GM23338 (cell line): ENCODE data around the gene HSP90AB1. TPM values are rescaled to one million over a fixed set of nuclear protein-coding genes. Genes with fewer than 3 reads are reported as not detected.

Experiments used
- ATAC-seq: fragments of 200-7000 bp; cut with Tn5 transposase; 3 replicates; pipeline ENCODE4 v1.9.1; 2020
- DNase-seq: peaks from one replicate; pipeline ENCODE4 v3.0.0-alpha.2; 2015; ENCODE audit warnings: low spot score
- H2AFZ ChIP-seq: fragments of 200-600 bp; sonication (generic); 2 replicates; pipeline ENCODE4 v1.8.0; 2016; ENCODE audit warnings: antibody characterized with exemption, mild to moderate bottlenecking, moderate library complexity
- H3F3A ChIP-seq: fragments of 200-600 bp; sonication (generic); replicated peaks from 2 replicates; pipeline ENCODE4 v1.8.0; 2017; ENCODE audit warnings: antibody characterized with exemption, mixed run types, low read depth
- H3K27ac ChIP-seq: fragments of 200-600 bp; sonication (generic); 2 replicates; pipeline ENCODE4 v1.6.1; 2016; ENCODE audit warnings: low read depth
- H3K27me3 ChIP-seq: fragments of 200-600 bp; sonication (generic); 2 replicates; pipeline ENCODE4 v1.8.0; 2016; ENCODE audit warnings: mild to moderate bottlenecking, mixed run types, moderate library complexity; ENCODE audit not compliant: insufficient read depth
- H3K36me3 ChIP-seq: fragments of 200-600 bp; sonication (generic); 2 replicates; pipeline ENCODE4 v1.8.0; 2016; ENCODE audit warnings: mild to moderate bottlenecking; ENCODE audit not compliant: insufficient read depth
- H3K4me1 ChIP-seq: fragments of 200-600 bp; sonication (generic); 2 replicates; pipeline ENCODE4 v1.8.0; 2016; ENCODE audit warnings: mild to moderate bottlenecking, moderate library complexity; ENCODE audit not compliant: insufficient read depth
- H3K4me2 ChIP-seq: fragments of 200-600 bp; sonication (generic); 2 replicates; pipeline ENCODE4 v1.7.1; 2017; ENCODE audit warnings: mixed run types
- H3K4me3 ChIP-seq: fragments of 200-600 bp; sonication (generic); 2 replicates; pipeline ENCODE4 v1.6.1; 2016; ENCODE audit warnings: mixed run types
- H3K79me2 ChIP-seq: fragments of 200-600 bp; sonication (generic); replicated peaks from 2 replicates; pipeline ENCODE4 v1.8.0; 2017; ENCODE audit warnings: mild to moderate bottlenecking; ENCODE audit not compliant: insufficient read depth
- H3K9me2 ChIP-seq: fragments of 200-600 bp; sonication (generic); 2 replicates; pipeline ENCODE4 v1.8.0; 2017; ENCODE audit not compliant: insufficient read depth
- H4K20me1 ChIP-seq: fragments of 200-600 bp; sonication (generic); replicated peaks from 2 replicates; pipeline ENCODE4 v1.8.0; 2017; ENCODE audit warnings: mild to moderate bottlenecking; ENCODE audit not compliant: insufficient read depth
- H3K27ac Mint-ChIP-seq: 2 replicates; pipeline ENCODE4 v1.8.0; 2020; ENCODE audit warnings: inconsistent platforms, mild to moderate bottlenecking, moderate library complexity, mixed read lengths
- H3K27me3 Mint-ChIP-seq: 3 replicates; pipeline ENCODE4 v1.8.0; 2022; ENCODE audit warnings: low read depth, mild to moderate bottlenecking, moderate library complexity, mixed read lengths, inconsistent platforms; ENCODE audit not compliant: insufficient read depth, poor library complexity
- H3K36me3 Mint-ChIP-seq: 3 replicates; pipeline ENCODE4 v1.8.0; 2021; ENCODE audit warnings: low read depth, mild to moderate bottlenecking, inconsistent platforms, moderate library complexity, mixed read lengths
- H3K4me1 Mint-ChIP-seq: 3 replicates; pipeline ENCODE4 v1.8.0; 2020; ENCODE audit warnings: mild to moderate bottlenecking, inconsistent platforms, mixed read lengths
- H3K4me3 Mint-ChIP-seq: 3 replicates; pipeline ENCODE4 v1.8.0; 2021; ENCODE audit warnings: moderate library complexity, mild to moderate bottlenecking, inconsistent platforms, mixed read lengths
- H3K9me3 Mint-ChIP-seq: 3 replicates; pipeline ENCODE4 v1.8.0; 2020; ENCODE audit warnings: moderate library complexity, mild to moderate bottlenecking, inconsistent platforms, mixed read lengths
- CREB1 ChIP-seq: fragments of 250-450 bp; sonication (Bioruptor Pico); IDR thresholded peaks from 2 replicates; pipeline ENCODE4 v1.5.0; 2020; ENCODE audit warnings: low read depth, mild to moderate bottlenecking, moderate library complexity
- ETS1 ChIP-seq: IDR thresholded peaks from 2 replicates; pipeline ENCODE4 v1.6.1; 2016; ENCODE audit warnings: antibody characterized with exemption
- EZH2 ChIP-seq: fragments of 200-600 bp; sonication (generic); IDR thresholded peaks from one replicate; pipeline ENCODE4 v1.8.0; 2017; ENCODE audit warnings: antibody characterized with exemption, mild to moderate bottlenecking, low read depth; ENCODE audit not compliant: unreplicated experiment
- JUNB ChIP-seq: IDR thresholded peaks from one replicate; pipeline ENCODE4 v1.6.1; 2016; ENCODE audit warnings: antibody characterized with exemption; ENCODE audit not compliant: unreplicated experiment
- NANOG ChIP-seq: IDR thresholded peaks from 2 replicates; pipeline ENCODE4 v1.6.1; 2016; ENCODE audit warnings: antibody characterized with exemption, borderline replicate concordance
- POLR2AphosphoS5 ChIP-seq: IDR thresholded peaks from 2 replicates; pipeline ENCODE4 v1.6.1; 2016; ENCODE audit warnings: antibody characterized with exemption, low read depth
- REST ChIP-seq: IDR thresholded peaks from one replicate; pipeline ENCODE4 v1.6.1; 2018; ENCODE audit warnings: antibody characterized with exemption; ENCODE audit not compliant: unreplicated experiment
- STAT1 ChIP-seq: IDR thresholded peaks from one replicate; pipeline ENCODE4 v1.6.1; 2016; ENCODE audit warnings: antibody characterized with exemption; ENCODE audit not compliant: unreplicated experiment
- ZNF331 ChIP-seq: fragments of 250-450 bp; sonication (Bioruptor Pico); IDR thresholded peaks from 2 replicates; pipeline ENCODE4 v1.5.0; 2020; ENCODE audit warnings: low read depth, mild to moderate bottlenecking, moderate library complexity
- polyA plus RNA-seq: library from polyadenylated mRNA; unstranded; fragments of >200 nt; fragmentation: Nextera tagmentation; extraction: Ambion mirVana; gene quantifications from 2 replicates; pipeline ENCODE4 v1.2.1, GENCODE V29; 2016
- total RNA-seq: library from RNA; depleted of rRNA; stranded (reverse); fragments of >200 nt; shearing (Covaris generic); gene quantifications from 2 replicates; pipeline ENCODE4 v1.2.3, GENCODE V29; 2014

The HSP90AB1 gene
- total and polyA plus RNA-seq, 2 experiments from 2014 or later = 1,425 to 2,361 TPM

- Histone ChIP-seq H3K27ac (peak overlapping the region; percentile 97), H3F3A (peaks cover 54% of the 10 kb centered on the region), H3K36me3 (peaks cover 33% of the 10 kb centered on the region), H3K79me2 (peaks cover 22% of the 10 kb centered on the region), H3K4me3 (peak overlapping the region; percentile 94), H2AFZ (no peak overlapping the region), H4K20me1 (peaks cover 23% of the 10 kb centered on the region), H3K9me2 (no peaks in the 10 kb centered on the region), H3K4me2 (peak overlapping the region; percentile 97), H3K4me1 (peaks cover 3% of the 10 kb centered on the region; the same call in 1 of the 2 replicates), H3K27me3 (no peaks in the 10 kb centered on the region)
- ATAC-seq = peak; percentile 2
- peaks cover 71% of the 10 kb centered on the region for H3K36me3 Mint-ChIP-seq
- H3K9me3 Mint-ChIP-seq = peaks cover 7% of the 10 kb centered on the region
- H3K4me1 Mint-ChIP-seq = peaks cover 49% of the 10 kb centered on the region
- TF ChIP-seq EZH2 (no peak), POLR2AphosphoS5 (no peak), ZNF331 (no peak), NANOG (no peak)
- peak; percentile 53 for DNase-seq
- H3K4me3 Mint-ChIP-seq = peak overlapping the region; percentile 96
- peaks cover 51% of the 10 kb centered on the region for H3K27me3 Mint-ChIP-seq
- H3K27ac Mint-ChIP-seq = peak overlapping the region; percentile 97
Measured at GRCh38 chr6:44255871-44256774, 9.2 kb downstream of the HSP90AB1 start.

DNA sequence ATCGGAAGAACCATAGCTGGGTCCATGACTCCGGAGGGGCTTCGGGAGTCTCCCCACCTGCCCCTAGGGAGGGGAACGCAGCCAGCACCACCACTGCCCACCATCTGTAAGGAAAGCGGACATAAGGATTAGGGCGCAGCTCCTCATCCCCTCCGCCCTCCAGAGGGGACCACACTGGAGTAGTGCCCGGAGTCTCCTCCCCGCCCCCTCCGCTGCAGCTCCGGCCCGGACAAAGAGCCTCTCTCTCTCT lies 9.8 kb downstream of the HSP90AB1 start:
- H3K27me3 Mint-ChIP-seq = peaks cover 48% of the 10 kb centered on the region
- H3K36me3 Mint-ChIP-seq = peaks cover 66% of the 10 kb centered on the region
- Histone ChIP-seq H3K36me3 (peaks cover 27% of the 10 kb centered on the region), H3K9me2 (no peaks in the 10 kb centered on the region), H3F3A (peaks cover 49% of the 10 kb centered on the region), H4K20me1 (peaks cover 17% of the 10 kb centered on the region), H3K4me1 (no peaks in the 10 kb centered on the region), H3K79me2 (peaks cover 16% of the 10 kb centered on the region), H3K27me3 (no peaks in the 10 kb centered on the region), H2AFZ (no peak overlapping the region), H3K27ac (peak overlapping the region; percentile 97), H3K4me3 (peak overlapping the region; percentile 94), H3K4me2 (peak overlapping the region; percentile 97)
- peak overlapping the region; percentile 96 for H3K4me3 Mint-ChIP-seq
- H3K4me1 Mint-ChIP-seq = peaks cover 47% of the 10 kb centered on the region
- peaks cover 7% of the 10 kb centered on the region for H3K9me3 Mint-ChIP-seq
- ATAC-seq (peak; percentile 45), DNase-seq (peak; percentile 81)
- H3K27ac Mint-ChIP-seq = peak overlapping the region; percentile 97
- TF ChIP-seq JUNB (no peak), POLR2AphosphoS5 (no peak)

DNA sequence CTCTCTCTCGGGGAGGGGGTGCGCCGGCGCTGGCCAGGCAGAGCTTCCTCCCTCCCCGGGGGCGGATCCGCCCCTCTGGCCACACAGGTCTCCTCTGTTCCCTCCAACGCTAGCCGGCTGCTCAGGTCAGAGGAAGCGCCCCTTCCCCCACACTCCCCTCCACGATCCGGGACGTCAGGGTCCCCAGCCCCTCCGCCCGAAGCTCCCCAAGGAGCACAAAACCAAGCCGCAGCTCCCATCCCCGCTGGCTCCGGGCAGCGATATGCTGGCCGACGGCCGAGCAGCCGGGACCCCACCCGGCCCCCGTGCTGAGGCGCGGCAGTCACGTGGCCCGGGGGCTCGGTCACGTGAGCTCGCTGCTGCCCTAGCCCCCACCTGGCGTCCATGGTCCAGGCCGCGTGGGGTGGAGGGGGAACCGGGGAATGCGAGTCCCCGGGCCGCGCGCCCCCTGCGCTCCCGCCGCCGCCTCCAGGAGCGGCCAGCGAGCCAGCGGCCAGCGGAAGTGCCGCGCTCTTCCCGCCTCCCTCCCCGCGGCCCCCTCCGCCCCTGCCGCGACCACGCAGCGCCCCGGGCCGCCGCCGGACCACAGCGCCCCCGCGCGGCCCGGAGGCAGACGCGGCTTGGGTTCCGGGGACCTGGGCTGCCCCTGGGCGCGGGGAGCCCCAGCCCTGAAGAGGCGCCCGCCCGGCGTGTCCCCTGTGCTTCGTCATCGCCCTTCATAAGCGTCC lies 10.3 kb downstream of the HSP90AB1 start, which contains the start of gene SLC35B2:
TSS of gene SLC35B2 (minus strand) at position 504 of the 728 bp plus-strand sequence. CDS start at position 386, 118 bp downstream.
- H3F3A ChIP-seq = peaks cover 44% of the 10 kb centered on the region
- H3K36me3 ChIP-seq = peaks cover 22% of the 10 kb centered on the region
- peaks cover 13% of the 10 kb centered on the region for H4K20me1 ChIP-seq
- Mint-ChIP-seq H3K27me3 (peaks cover 45% of the 10 kb centered on the region), H3K4me1 (peaks cover 46% of the 10 kb centered on the region), H3K36me3 (peaks cover 61% of the 10 kb centered on the region), H3K27ac (peak within 1 kb of the TSS; percentile 97), H3K4me3 (peak within 1 kb of the TSS; percentile 96), H3K9me3 (peaks cover 7% of the 10 kb centered on the region)
- H3K4me2 ChIP-seq = peak within 1 kb of the TSS; percentile 97
- ATAC-seq = peak; percentile 25
- H3K4me3 ChIP-seq = peak within 1 kb of the TSS; percentile 94
- no peaks in the 10 kb centered on the region for H3K27me3 ChIP-seq
- H2AFZ ChIP-seq = peak within 1 kb of the TSS; percentile 60; the same call in 1 of the 2 replicates
- peaks cover 15% of the 10 kb centered on the region; the same call in 1 of the 2 replicates for H3K79me2 ChIP-seq
- H3K9me2 ChIP-seq = no peaks in the 10 kb centered on the region
- DNase-seq = peak; percentile 83
- H3K27ac ChIP-seq = peak within 1 kb of the TSS; percentile 97
- no peaks in the 10 kb centered on the region for H3K4me1 ChIP-seq
- no peak for TF ChIP-seq REST
- TF ChIP-seq NANOG = no peak
- TF ChIP-seq POLR2AphosphoS5 = peak; percentile 77
- no peak for TF ChIP-seq ETS1
- TF ChIP-seq STAT1 = no peak
- 0 out of 2 replicates have a peak, but pooled peaks have one; percentile 35 for TF ChIP-seq CREB1 (CRISPR knock-in tag)
